Measurements from ENCODE around the gene XPC. TPM values are rescaled to one million over a fixed set of nuclear protein-coding genes. Genes with fewer than 3 reads are reported as not detected.
A peak's percentile ranks its signal among the peaks of the same experiment; 100 is the strongest.
"Not testable (repeated sequence)": the region's sequence is repeated elsewhere in the genome, so short reads cannot be mapped to it uniquely, and the experiment has no call there.

Gene XPC
- total RNA-seq, 1 donor, result 54.4 TPM

DNA sequence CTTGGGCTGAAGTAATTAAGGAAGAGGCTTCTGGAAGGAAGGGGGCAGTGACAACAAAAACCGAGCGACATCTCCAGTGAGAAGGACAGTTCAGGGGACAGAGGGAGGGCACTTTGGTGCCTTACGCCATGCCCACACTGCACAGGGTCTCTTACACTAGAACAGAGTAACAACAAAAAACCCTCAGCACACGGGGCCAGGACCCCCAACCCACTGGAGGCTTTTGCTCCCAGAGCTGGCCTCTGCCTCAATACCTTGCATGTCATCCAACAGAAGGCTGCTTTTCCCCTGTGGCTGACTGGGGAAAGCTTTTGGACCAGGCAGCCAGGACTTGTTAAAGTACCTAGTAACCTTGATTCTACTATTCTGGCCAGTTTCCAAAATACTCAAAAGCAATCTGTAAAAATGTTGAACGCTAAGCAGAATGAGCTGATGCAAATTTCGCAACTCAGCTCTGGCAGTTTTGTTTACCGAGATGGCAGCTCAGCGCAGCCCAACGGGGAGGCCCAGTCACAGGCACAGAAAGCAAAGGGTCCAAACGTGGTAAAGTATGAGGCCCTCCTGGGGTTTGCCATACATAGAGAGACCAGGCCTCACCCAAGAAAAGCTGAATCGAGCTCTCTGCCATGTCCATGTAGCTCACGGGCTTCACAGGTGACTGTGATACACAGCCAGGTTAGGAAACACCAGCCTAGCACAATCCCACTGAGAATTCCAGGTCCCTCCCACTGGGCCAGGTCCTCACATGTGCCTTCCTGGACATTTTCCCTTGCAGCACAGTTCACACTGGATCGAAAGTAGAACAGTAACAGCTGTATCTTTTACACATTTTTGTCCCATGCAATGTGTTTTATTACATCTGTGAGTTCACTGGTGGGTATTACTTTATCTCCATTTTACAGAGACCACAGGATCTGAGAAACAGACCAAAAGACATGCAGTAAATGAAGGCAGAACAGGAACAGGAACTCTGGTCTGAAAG lies 59.7 kb downstream of the XPC start:
- H3K4me3 ChIP-seq (ENCODE audit: low read depth, low read length), result no peak overlapping the region
- DNase-seq (ENCODE audit: low read depth), result peak; percentile 90
- TF ChIP-seq, protein P1, sequence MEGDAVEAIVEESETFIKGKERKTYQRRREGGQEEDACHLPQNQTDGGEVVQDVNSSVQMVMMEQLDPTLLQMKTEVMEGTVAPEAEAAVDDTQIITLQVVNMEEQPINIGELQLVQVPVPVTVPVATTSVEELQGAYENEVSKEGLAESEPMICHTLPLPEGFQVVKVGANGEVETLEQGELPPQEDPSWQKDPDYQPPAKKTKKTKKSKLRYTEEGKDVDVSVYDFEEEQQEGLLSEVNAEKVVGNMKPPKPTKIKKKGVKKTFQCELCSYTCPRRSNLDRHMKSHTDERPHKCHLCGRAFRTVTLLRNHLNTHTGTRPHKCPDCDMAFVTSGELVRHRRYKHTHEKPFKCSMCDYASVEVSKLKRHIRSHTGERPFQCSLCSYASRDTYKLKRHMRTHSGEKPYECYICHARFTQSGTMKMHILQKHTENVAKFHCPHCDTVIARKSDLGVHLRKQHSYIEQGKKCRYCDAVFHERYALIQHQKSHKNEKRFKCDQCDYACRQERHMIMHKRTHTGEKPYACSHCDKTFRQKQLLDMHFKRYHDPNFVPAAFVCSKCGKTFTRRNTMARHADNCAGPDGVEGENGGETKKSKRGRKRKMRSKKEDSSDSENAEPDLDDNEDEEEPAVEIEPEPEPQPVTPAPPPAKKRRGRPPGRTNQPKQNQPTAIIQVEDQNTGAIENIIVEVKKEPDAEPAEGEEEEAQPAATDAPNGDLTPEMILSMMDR (IDR thresholded peaks at IDR 0.05; ENCODE audit: insufficient read depth, low read depth, low read length), result no peak

DNA sequence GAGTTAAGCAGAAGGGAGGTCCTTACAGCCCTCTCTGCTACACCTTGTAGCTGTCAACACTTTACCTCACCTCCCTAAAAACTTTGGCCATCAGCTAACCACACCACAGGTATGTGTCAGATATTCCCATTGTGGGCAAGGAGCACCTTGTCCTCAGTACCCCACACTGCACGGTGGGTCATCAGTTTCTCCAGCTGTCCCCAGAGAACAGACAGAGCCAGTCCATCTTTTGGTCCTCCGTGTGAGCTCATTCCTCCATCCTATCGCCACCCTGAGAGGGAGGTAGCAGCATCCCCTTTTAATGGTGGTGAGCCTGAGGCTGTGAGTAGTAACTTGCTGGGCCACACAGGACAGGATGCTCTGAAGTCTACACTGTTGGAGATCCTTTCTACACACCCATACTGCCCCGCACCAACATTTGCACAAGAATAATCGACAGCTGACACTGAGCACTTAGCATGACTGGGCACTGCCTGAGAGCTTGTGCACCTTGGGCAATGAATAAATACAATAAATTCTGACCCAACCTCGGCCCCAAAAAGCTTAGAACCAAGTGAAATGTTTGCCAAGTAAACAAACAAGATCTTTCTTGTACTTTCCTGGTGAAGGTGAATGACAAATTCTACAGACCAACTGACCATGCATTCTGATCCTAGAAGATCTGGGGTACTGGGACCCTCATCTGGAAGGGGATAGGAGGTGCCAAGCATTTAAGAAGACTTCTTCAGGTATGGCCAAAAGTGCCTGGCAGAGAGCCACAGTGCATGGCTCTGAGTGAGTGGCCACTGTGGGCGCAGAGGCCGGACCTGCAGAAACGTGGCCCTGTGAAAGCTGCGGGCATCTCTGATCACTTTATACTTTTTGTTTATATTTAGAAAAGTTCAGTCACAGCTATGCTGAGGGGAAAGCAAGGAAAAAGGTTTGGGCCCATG lies 60.7 kb downstream of the XPC start:
- TF ChIP-seq, protein P1 (IDR thresholded peaks at IDR 0.05; ENCODE audit: insufficient read depth, low read depth, low read length), result no peak
- no peak for DNase-seq (ENCODE audit: low read depth)
- H3K4me3 ChIP-seq (ENCODE audit: low read depth, low read length), result no peak overlapping the region

DNA sequence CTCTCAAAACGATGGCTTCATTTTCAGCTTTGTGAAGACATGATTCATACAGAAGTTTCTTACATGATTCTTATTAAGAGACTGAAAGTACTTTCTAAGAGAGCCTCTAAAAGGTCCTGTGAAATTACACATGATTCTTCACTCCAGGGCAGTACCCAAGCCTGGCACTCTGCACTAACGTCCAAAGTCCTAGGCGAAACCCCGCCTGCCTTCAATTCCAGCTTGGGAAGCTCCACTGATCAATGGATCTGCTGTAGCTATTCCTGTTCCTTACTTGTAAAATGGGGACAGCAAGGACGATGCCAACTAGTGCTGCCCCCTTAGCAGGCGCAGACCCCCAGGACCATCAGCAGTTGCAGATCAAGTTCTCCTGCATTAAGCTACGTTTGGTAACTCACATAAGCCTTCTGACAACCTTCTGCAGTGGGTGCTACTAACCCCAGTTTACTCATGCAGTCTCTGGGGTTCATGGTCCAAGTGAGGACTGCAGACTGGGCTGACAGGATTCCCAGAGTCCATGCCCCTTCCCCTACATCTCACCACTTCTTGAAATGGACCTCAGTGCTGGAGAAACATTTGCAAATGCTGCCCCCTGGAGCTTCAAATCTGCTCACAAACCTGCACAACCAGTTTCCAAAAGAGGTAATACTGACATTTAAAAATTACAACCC lies 64.3 kb downstream of the XPC start:
- TF ChIP-seq, protein P1 (IDR thresholded peaks at IDR 0.05; ENCODE audit: insufficient read depth, low read depth, low read length), result peak; percentile 41
- DNase-seq (ENCODE audit: low read depth), result peak; percentile 11
- no peak overlapping the region for H3K4me3 ChIP-seq (ENCODE audit: low read depth, low read length)

DNA sequence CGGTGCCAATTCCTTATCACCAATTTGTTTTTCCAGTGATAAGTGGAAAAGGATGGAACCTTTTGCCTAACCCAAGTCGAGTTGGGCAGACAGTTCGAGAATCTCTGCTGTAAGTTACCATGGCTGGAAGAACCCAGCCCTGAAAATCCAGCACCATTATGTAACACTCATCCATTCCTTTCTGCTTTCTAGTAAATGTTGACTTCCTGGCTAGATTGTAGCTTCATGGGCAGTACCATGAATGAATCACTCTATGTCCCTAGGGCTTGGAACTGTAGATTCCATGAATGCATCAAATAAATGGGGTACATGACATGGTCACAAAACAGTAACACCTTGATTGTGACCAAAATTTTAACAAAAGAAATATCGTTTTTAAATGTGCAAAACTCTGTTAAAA lies 67.7 kb downstream of the XPC start:
- TF ChIP-seq, protein P1 (IDR thresholded peaks at IDR 0.05; ENCODE audit: insufficient read depth, low read depth, low read length), result no peak
- no peak for DNase-seq (ENCODE audit: low read depth)
- H3K4me3 ChIP-seq (ENCODE audit: low read depth, low read length), result no peak overlapping the region

DNA sequence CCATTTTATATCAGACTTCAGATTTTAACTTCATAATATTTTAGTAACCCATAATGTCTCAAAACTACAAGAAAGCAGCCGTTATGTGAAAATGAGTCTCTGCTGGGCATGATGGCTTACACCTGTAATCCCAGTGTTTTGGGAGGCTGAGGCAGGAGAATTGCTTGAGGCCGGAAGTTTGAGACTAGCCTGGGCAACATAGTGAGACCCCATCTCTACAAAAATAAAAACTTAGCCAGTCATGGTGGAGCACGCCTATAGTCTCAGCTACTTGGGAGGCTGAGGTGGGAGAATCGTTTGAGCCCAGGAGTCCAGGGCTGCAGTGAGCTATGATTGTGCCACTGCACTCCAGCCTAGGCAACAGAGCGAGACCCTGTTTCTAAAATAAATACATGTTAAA lies 68.6 kb downstream of the XPC start:
- DNase-seq (ENCODE audit: low read depth); H3K4me3 ChIP-seq (ENCODE audit: low read depth, low read length): not testable (repeated sequence)

DNA sequence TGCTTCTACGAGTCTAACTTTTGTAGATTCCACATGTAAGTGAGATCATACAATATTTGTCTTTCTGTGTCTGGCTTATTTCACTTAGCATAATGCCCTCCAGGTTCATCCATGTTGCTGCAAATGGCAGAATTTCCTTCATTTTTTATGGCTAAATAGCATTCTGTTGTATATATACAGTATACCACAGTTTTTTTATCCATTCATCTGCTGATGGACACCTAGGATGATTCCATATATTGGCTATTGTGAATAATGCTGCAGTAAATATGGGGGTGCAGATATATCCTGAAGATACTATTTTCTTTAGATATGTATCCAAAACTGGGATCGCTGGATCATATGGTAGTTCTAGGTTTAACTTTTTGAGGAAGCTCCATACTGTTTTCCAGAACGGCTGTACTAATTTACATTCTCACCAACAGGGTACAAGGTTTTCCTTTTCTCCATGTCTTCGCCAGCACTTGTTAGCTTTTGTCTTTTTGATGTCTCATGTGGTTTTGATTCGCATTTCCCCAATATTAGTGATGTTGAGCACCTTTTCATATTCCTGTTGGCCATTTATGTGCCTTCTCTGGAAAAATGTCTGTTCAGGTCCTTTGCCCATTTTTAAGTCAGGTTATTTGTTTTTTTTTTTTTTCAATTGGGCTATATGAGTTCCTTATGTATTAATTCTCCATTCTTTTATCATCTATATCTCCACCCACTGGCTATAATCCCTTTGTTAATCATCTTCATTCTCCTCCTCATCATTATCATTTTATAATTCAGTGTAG lies 80.6 kb downstream of the XPC start:
- TF ChIP-seq, protein P1 (IDR thresholded peaks at IDR 0.05; ENCODE audit: insufficient read depth, low read depth, low read length), result no peak
- DNase-seq (ENCODE audit: low read depth), result no peak
- no peak overlapping the region for H3K4me3 ChIP-seq (ENCODE audit: low read depth, low read length)
